ENCODE data around the gene RHNO1. TPM values are rescaled to one million over a fixed set of nuclear protein-coding genes. Genes with fewer than 3 reads are reported as not detected.

RHNO1 gene
- total RNA-seq, 3 donors from 2014 or later = 8.7 to 20.1 (median 15.5) TPM

- Histone ChIP-seq H3K4me1 (ENCODE audit: low read depth) (peaks cover 18% of the 10 kb centered on the region), H3K36me3 (ENCODE audit: low read depth) (no peaks in the 10 kb centered on the region), H3K4me3 (no peak overlapping the region), H3K9me3 (no peaks in the 10 kb centered on the region)
- TF ChIP-seq, protein P1, sequence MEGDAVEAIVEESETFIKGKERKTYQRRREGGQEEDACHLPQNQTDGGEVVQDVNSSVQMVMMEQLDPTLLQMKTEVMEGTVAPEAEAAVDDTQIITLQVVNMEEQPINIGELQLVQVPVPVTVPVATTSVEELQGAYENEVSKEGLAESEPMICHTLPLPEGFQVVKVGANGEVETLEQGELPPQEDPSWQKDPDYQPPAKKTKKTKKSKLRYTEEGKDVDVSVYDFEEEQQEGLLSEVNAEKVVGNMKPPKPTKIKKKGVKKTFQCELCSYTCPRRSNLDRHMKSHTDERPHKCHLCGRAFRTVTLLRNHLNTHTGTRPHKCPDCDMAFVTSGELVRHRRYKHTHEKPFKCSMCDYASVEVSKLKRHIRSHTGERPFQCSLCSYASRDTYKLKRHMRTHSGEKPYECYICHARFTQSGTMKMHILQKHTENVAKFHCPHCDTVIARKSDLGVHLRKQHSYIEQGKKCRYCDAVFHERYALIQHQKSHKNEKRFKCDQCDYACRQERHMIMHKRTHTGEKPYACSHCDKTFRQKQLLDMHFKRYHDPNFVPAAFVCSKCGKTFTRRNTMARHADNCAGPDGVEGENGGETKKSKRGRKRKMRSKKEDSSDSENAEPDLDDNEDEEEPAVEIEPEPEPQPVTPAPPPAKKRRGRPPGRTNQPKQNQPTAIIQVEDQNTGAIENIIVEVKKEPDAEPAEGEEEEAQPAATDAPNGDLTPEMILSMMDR (IDR thresholded peaks at IDR 0.05) = no peak
- intact Hi-C loops (cut with DNase I, micrococcal nuclease) = loop anchor here in 1 of 2 donors (5.0 kb wide), 1 partner anchor 187 kb away; no protein-coding TSS in a partner anchor
- no peak for ATAC-seq
- DNase-seq = no peak
Observed at GRCh38 chr12:2855546-2855945, 21.5 kb upstream of the RHNO1 start.

DNA sequence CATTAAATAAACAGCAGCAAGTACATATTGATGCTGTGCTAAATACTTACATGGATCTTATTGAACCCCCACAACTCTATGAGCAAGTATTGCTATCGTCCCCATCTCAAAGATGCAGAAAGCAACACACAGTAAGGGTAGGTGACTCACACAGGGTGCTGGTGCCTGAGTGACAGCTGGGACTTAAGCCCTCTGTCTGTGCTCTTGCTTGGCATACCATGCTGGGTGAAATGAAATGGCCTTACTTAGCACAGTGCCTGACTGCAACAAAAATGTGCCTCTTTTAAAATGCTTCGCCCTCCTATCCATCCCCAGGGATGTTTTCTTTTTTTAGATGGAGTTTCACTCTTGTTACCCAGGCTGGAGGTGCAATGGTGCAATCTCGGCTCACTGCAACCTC, 21.0 kb upstream of the RHNO1 start:
- TF ChIP-seq, protein P1 (IDR thresholded peaks at IDR 0.05) = no peak
- DNase-seq (no peak), ATAC-seq (no peak)
- H3K4me1 ChIP-seq (ENCODE audit: low read depth) = peaks cover 18% of the 10 kb centered on the region
- no peaks in the 10 kb centered on the region for H3K36me3 ChIP-seq (ENCODE audit: low read depth)
- no peaks in the 10 kb centered on the region for H3K9me3 ChIP-seq
- H3K4me3 ChIP-seq = no peak overlapping the region
- intact Hi-C loops (cut with DNase I, micrococcal nuclease) = loop anchor here in 1 of 2 donors (5.0 kb wide), 1 partner anchor 186 kb away; no protein-coding TSS in a partner anchor

- peaks cover 18% of the 10 kb centered on the region for H3K4me1 ChIP-seq (ENCODE audit: low read depth)
- no peak for DNase-seq
- TF ChIP-seq, protein P1 (IDR thresholded peaks at IDR 0.05) = no peak
- H3K9me3 ChIP-seq = no peaks in the 10 kb centered on the region
- no peak for ATAC-seq
- no peak within 1 kb of the TSS for H3K4me3 ChIP-seq
- no peaks in the 10 kb centered on the region for H3K36me3 ChIP-seq (ENCODE audit: low read depth)
- intact Hi-C loops (cut with DNase I, micrococcal nuclease) = loop anchor here in 1 of 2 donors (5.0 kb wide), 1 partner anchor 185 kb away; no protein-coding TSS in a partner anchor
Observed at GRCh38 chr12:2857021-2857431, 20.0 kb upstream of the RHNO1 start, which contains the start of gene TEX52. Gene TEX52 (minus strand): TSS chr12:2857039. CDS start chr12:2857026, 13 bp downstream.

DNA sequence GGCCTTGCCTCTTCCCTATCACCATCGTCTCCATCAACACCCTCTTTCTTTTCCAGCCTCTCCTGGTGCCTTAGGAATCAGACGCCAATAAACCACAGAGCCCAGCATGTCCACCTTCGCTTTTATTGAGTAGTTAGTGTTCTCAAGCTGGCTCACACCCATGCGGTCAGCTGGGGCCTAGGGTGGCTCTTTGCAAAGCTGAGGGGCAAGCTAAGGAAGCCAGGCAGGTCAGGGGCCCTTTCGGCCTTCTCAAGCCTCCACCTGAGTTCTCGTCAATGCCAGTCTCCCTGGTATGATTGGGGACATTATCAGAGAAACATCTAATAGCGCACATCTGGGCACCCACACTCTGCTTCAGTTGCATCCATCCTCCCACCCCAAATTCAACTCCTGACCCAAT, 19.4 kb upstream of the RHNO1 start:
- Histone ChIP-seq H3K36me3 (ENCODE audit: low read depth) (no peaks in the 10 kb centered on the region), H3K4me1 (ENCODE audit: low read depth) (peaks cover 18% of the 10 kb centered on the region), H3K4me3 (no peak overlapping the region), H3K9me3 (no peaks in the 10 kb centered on the region)
- DNase-seq (no peak), ATAC-seq (no peak)
- intact Hi-C loops (cut with DNase I, micrococcal nuclease) = loop anchor here in 1 of 2 donors (5.0 kb wide), 1 partner anchor 185 kb away; no protein-coding TSS in a partner anchor
- TF ChIP-seq, protein P1 (IDR thresholded peaks at IDR 0.05) = no peak

DNA sequence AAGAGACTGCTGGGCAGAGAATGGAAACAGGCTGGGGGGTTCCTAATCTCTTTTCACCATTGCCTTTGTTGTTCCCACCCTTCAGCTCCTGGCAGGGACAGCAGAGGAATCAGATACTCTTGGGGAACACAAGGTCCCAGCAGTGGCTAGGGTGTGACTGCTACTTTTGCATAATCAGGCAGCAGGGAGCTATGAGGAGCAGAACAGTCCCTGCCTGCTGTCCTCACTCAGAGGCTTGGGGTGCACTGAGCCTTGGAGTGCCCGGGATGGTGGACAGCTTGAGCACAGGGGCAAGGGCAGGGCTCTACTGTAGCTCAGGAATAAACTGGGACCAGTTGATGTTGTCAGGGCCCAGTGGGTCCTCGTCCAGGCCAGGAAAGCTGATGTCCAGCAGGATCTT, 18.7 kb upstream of the RHNO1 start:
- intact Hi-C loops (cut with DNase I, micrococcal nuclease) = loop anchor here in 1 of 2 donors (5.0 kb wide), 1 partner anchor 184 kb away; no protein-coding TSS in a partner anchor
- H3K9me3 ChIP-seq = no peaks in the 10 kb centered on the region

More for the DNA sequence above, 18.7 kb upstream of the RHNO1 start:
- no peak for ATAC-seq
- TF ChIP-seq, protein P1 (IDR thresholded peaks at IDR 0.05) = no peak
- Histone ChIP-seq H3K36me3 (ENCODE audit: low read depth) (no peaks in the 10 kb centered on the region), H3K4me1 (ENCODE audit: low read depth) (peaks cover 18% of the 10 kb centered on the region), H3K4me3 (no peak overlapping the region)
- DNase-seq = no peak

Data from mucosa of descending colon (tissue), 3 donors.